ENCODE measurements around the gene DNAL1.

DNAL1 gene

DNA sequence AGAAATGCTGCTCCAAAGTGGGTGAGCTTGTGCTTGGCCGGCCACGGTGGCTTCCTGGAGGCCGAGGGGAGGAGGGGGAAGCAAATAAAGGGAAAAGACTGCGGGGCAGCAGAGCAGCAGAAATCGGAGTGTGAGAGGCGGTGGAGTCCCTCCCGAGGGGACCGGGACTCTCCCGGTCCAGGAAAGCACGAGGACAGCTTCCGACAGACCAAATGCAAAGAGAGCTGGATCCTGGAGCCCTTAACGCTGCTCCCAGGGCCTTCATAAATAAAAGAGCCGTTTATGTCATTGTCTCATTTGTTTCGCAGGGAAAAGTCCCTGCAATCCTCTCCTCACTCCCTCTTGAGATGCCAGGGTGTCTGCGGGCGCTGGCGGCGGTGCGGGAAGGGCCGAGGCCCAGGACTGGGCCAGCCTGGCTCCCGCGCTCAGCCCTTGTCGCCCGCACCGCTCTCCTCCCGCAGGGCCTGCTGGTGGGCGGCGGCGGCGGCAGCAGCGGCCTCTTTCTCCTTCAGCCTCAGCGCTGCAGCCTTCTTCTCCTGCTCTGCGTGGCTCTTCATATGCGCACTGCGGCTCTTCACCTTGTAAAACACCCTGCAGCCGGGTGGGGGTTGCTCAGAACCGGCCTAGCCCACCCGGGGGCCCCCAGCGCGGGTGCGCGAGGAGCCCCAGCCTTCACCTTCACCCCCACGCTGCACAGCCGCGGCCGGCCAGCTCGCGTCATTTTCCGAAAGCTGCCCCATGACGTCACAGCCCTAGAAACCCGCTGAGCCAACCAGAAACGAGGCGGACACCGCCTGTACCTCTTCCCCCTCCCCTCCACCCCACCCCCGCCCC is 73.8 kb downstream of the DNAL1 start:
- peaks cover 62% of the 10 kb centered on the region for H3K36me3 ChIP-seq (ENCODE audit: control insufficient read depth, insufficient read depth, low read length, severe bottlenecking)
- H3K4me1 ChIP-seq (ENCODE audit: control insufficient read depth, insufficient read depth, low read length), result peaks cover 21% of the 10 kb centered on the region
- no peak for DNase-seq (ENCODE audit: low read depth)
- H3K9ac ChIP-seq (ENCODE audit: low read length), result no peak overlapping the region
- H3K27me3 ChIP-seq (replicated peaks; ENCODE audit: control insufficient read depth, insufficient read depth, low read length), result no peaks in the 10 kb centered on the region
- H3K9me3 ChIP-seq (ENCODE audit: control insufficient read depth, low read length), result no peaks in the 10 kb centered on the region
- H3K4me3 ChIP-seq (ENCODE audit: low read length), result no peak overlapping the region

- peaks cover 62% of the 10 kb centered on the region for H3K36me3 ChIP-seq (ENCODE audit: control insufficient read depth, insufficient read depth, low read length, severe bottlenecking)
Observed at GRCh38 chr14:73719361-73719760, 74.6 kb downstream of the DNAL1 start.

GRCh38 chr14:73719791-73720190 is 75.0 kb downstream of the DNAL1 start:
- peaks cover 62% of the 10 kb centered on the region for H3K36me3 ChIP-seq (ENCODE audit: control insufficient read depth, insufficient read depth, low read length, severe bottlenecking)
- no peak overlapping the region for H3K9ac ChIP-seq (ENCODE audit: low read length)
- peaks cover 23% of the 10 kb centered on the region for H3K4me1 ChIP-seq (ENCODE audit: control insufficient read depth, insufficient read depth, low read length)
- no peak for DNase-seq (ENCODE audit: low read depth)
- H3K4me3 ChIP-seq (ENCODE audit: low read length), result no peak overlapping the region
- H3K9me3 ChIP-seq (ENCODE audit: control insufficient read depth, low read length), result no peaks in the 10 kb centered on the region
- no peaks in the 10 kb centered on the region for H3K27me3 ChIP-seq (replicated peaks; ENCODE audit: control insufficient read depth, insufficient read depth, low read length)

More at GRCh38 chr14:73719361-73719760, 74.6 kb downstream of the DNAL1 start:
- Histone ChIP-seq H3K4me3 (ENCODE audit: low read length) (no peak overlapping the region), H3K4me1 (ENCODE audit: control insufficient read depth, insufficient read depth, low read length) (peaks cover 23% of the 10 kb centered on the region), H3K27me3 (replicated peaks; ENCODE audit: control insufficient read depth, insufficient read depth, low read length) (no peaks in the 10 kb centered on the region), H3K9me3 (ENCODE audit: control insufficient read depth, low read length) (no peaks in the 10 kb centered on the region), H3K9ac (ENCODE audit: low read length) (no peak overlapping the region)
- DNase-seq (ENCODE audit: low read depth), result no peak

- no peak overlapping the region for H3K9ac ChIP-seq (ENCODE audit: low read length)
- H3K27me3 ChIP-seq (replicated peaks; ENCODE audit: control insufficient read depth, insufficient read depth, low read length), result no peaks in the 10 kb centered on the region
- DNase-seq (ENCODE audit: low read depth), result no peak
- H3K4me1 ChIP-seq (ENCODE audit: control insufficient read depth, insufficient read depth, low read length), result peaks cover 30% of the 10 kb centered on the region
- H3K4me3 ChIP-seq (ENCODE audit: low read length), result no peak overlapping the region
- no peaks in the 10 kb centered on the region for H3K9me3 ChIP-seq (ENCODE audit: control insufficient read depth, low read length)
- H3K36me3 ChIP-seq (ENCODE audit: control insufficient read depth, insufficient read depth, low read length, severe bottlenecking), result peaks cover 64% of the 10 kb centered on the region
Observed at GRCh38 chr14:73720636-73721035, 75.8 kb downstream of the DNAL1 start.

- no peak for DNase-seq (ENCODE audit: low read depth)
- H3K9me3 ChIP-seq (ENCODE audit: control insufficient read depth, low read length), result no peaks in the 10 kb centered on the region
- no peaks in the 10 kb centered on the region for H3K27me3 ChIP-seq (replicated peaks; ENCODE audit: control insufficient read depth, insufficient read depth, low read length)
- H3K36me3 ChIP-seq (ENCODE audit: control insufficient read depth, insufficient read depth, low read length, severe bottlenecking), result peaks cover 63% of the 10 kb centered on the region
- H3K4me3 ChIP-seq (ENCODE audit: low read length), result no peak overlapping the region
- H3K9ac ChIP-seq (ENCODE audit: low read length), result no peak overlapping the region
- peaks cover 37% of the 10 kb centered on the region for H3K4me1 ChIP-seq (ENCODE audit: control insufficient read depth, insufficient read depth, low read length)
Observed at GRCh38 chr14:73721101-73721821, 76.5 kb downstream of the DNAL1 start.

DNA sequence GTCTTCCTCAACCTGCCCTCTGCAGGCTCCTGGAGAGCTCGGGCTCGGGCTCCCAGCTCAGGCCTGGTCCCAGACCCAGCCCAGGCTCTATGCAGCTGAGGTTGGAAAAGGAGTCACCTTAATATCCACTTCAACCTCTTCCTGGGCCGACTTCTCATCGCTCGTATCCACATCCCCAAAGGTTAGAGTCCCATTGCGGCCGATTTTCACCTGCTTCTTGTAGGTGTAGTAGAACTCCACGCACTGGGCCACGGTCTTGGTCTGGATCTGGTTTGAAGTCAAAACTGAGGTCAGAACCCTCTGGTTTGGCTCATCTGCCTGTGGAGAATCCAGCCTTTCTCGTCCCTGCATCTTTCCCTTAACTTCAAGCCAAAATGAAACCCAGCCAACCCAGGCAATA is 77.8 kb downstream of the DNAL1 start:
- H3K36me3 ChIP-seq (ENCODE audit: control insufficient read depth, insufficient read depth, low read length, severe bottlenecking), result peaks cover 65% of the 10 kb centered on the region
- H3K4me3 ChIP-seq (ENCODE audit: low read length), result no peak overlapping the region
- H3K9me3 ChIP-seq (ENCODE audit: control insufficient read depth, low read length), result no peaks in the 10 kb centered on the region
- no peak for DNase-seq (ENCODE audit: low read depth)
- peak overlapping the region; percentile 88 for H3K9ac ChIP-seq (ENCODE audit: low read length)
- H3K4me1 ChIP-seq (ENCODE audit: control insufficient read depth, insufficient read depth, low read length), result peaks cover 47% of the 10 kb centered on the region
- H3K27me3 ChIP-seq (replicated peaks; ENCODE audit: control insufficient read depth, insufficient read depth, low read length), result no peaks in the 10 kb centered on the region

DNA sequence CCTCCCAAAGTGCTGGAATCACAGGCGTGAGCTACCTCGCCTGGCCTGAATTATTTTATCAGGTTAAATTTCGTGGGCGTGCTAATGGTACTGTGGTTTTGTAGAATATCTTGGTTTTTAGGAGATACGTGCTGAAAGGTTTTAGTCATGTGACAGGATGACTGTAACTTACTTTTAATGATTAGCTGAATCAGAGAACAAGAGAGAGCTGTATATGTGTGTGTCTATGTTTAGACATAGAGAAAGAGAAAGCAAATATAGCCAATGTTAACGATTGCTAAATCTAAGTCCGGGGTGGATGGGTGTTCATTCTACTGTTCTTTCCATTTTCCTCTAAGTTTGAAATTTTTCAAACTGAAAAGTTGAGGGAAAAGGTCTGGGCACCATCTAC is 78.6 kb downstream of the DNAL1 start:
- no peak for DNase-seq (ENCODE audit: low read depth)
- H3K4me3 ChIP-seq (ENCODE audit: low read length), result peak overlapping the region; percentile 73
- H3K4me1 ChIP-seq (ENCODE audit: control insufficient read depth, insufficient read depth, low read length), result peaks cover 53% of the 10 kb centered on the region
- peak overlapping the region; percentile 88 for H3K9ac ChIP-seq (ENCODE audit: low read length)
- peaks cover 60% of the 10 kb centered on the region for H3K36me3 ChIP-seq (ENCODE audit: control insufficient read depth, insufficient read depth, low read length, severe bottlenecking)
- no peaks in the 10 kb centered on the region for H3K27me3 ChIP-seq (replicated peaks; ENCODE audit: control insufficient read depth, insufficient read depth, low read length)
- no peaks in the 10 kb centered on the region for H3K9me3 ChIP-seq (ENCODE audit: control insufficient read depth, low read length)

GRCh38 chr14:73723797-73724661 is 79.2 kb downstream of the DNAL1 start:
- H3K36me3 ChIP-seq (ENCODE audit: control insufficient read depth, insufficient read depth, low read length, severe bottlenecking), result peaks cover 59% of the 10 kb centered on the region
- no peaks in the 10 kb centered on the region for H3K9me3 ChIP-seq (ENCODE audit: control insufficient read depth, low read length)
- peak; percentile 98 for DNase-seq (ENCODE audit: low read depth)
- H3K9ac ChIP-seq (ENCODE audit: low read length), result peak overlapping the region; percentile 88
- H3K27me3 ChIP-seq (replicated peaks; ENCODE audit: control insufficient read depth, insufficient read depth, low read length), result no peaks in the 10 kb centered on the region
- H3K4me3 ChIP-seq (ENCODE audit: low read length), result peak overlapping the region; percentile 73
- peaks cover 59% of the 10 kb centered on the region for H3K4me1 ChIP-seq (ENCODE audit: control insufficient read depth, insufficient read depth, low read length)

GRCh38 chr14:73724696-73725095 is 79.9 kb downstream of the DNAL1 start:
- Histone ChIP-seq H3K27me3 (replicated peaks; ENCODE audit: control insufficient read depth, insufficient read depth, low read length) (no peaks in the 10 kb centered on the region), H3K4me1 (ENCODE audit: control insufficient read depth, insufficient read depth, low read length) (peaks cover 62% of the 10 kb centered on the region), H3K36me3 (ENCODE audit: control insufficient read depth, insufficient read depth, low read length, severe bottlenecking) (peaks cover 60% of the 10 kb centered on the region), H3K4me3 (ENCODE audit: low read length) (peak overlapping the region; percentile 2), H3K9me3 (ENCODE audit: control insufficient read depth, low read length) (no peaks in the 10 kb centered on the region), H3K9ac (ENCODE audit: low read length) (peak overlapping the region; percentile 88)
- DNase-seq (ENCODE audit: low read depth), result no peak

- Histone ChIP-seq H3K4me3 (ENCODE audit: low read length) (peak overlapping the region; percentile 2), H3K4me1 (ENCODE audit: control insufficient read depth, insufficient read depth, low read length) (peaks cover 62% of the 10 kb centered on the region), H3K36me3 (ENCODE audit: control insufficient read depth, insufficient read depth, low read length, severe bottlenecking) (peaks cover 59% of the 10 kb centered on the region), H3K9ac (ENCODE audit: low read length) (peak overlapping the region; percentile 88), H3K9me3 (ENCODE audit: control insufficient read depth, low read length) (no peaks in the 10 kb centered on the region), H3K27me3 (replicated peaks; ENCODE audit: control insufficient read depth, insufficient read depth, low read length) (no peaks in the 10 kb centered on the region)
- no peak for DNase-seq (ENCODE audit: low read depth)
Observed at GRCh38 chr14:73725116-73726024, 80.6 kb downstream of the DNAL1 start.

All from adipocyte (in vitro differentiated cells).